ENCODE data around the gene ZNF76.
"Not testable (repeated sequence)": the region's sequence is repeated elsewhere in the genome, so short reads cannot be mapped to it uniquely, and the experiment has no call there.

ZNF76 gene

DNA sequence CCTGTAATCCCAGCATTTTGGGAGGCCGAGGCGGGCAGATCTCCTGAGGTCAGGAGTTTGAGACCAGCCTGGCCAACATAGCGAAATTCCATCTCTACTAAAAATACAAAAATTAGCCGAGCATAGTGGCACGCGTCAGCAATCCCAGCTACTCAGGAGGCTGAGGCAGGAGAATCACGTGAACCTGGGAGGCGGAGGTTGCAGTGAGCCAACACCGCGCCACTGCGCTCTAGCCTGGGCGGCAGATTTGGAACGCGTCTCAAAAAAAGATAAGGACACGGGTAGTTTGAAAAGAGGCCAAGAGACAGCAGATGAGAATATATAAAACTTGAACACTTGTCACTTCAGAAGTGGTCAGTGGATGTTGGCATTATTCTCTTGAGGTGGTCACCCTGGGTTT is 47.6 kb downstream of the ZNF76 start:
- not testable (repeated sequence) for H3K27me3 ChIP-seq (ENCODE audit: insufficient read depth, low read length, poor library complexity); H3K4me3 ChIP-seq (ENCODE audit: low read length); H3K36me3 ChIP-seq (ENCODE audit: control insufficient read depth, insufficient read depth, low read length); H3K4me2 ChIP-seq (ENCODE audit: low read length); H4K8ac ChIP-seq (ENCODE audit: low read depth, low read length); H3K4ac ChIP-seq (ENCODE audit: low read depth, low read length); H2BK5ac ChIP-seq (ENCODE audit: low read length); DNase-seq; H3K79me1 ChIP-seq (ENCODE audit: low read length); H2BK15ac ChIP-seq (replicated peaks; ENCODE audit: low read depth); H3K79me2 ChIP-seq (ENCODE audit: control insufficient read depth, insufficient read depth, low read length); H3K56ac ChIP-seq (ENCODE audit: low read length); H2AK5ac ChIP-seq (ENCODE audit: low read length); H4K5ac ChIP-seq (ENCODE audit: low read length); H3K4me1 ChIP-seq (ENCODE audit: control insufficient read depth, low read depth, low read length); H3K27ac ChIP-seq (ENCODE audit: low read depth, low read length); H3K9ac ChIP-seq (ENCODE audit: low read length); H3K23ac ChIP-seq (ENCODE audit: low read length); H3K18ac ChIP-seq (ENCODE audit: low read length); H2BK120ac ChIP-seq (ENCODE audit: low read depth, low read length)
- WGBS (ENCODE audit: extremely low coverage, insufficient coverage, low lambda C conversion rate) = no CpG with 5 or more reads among the region's 15 CpGs

DNA sequence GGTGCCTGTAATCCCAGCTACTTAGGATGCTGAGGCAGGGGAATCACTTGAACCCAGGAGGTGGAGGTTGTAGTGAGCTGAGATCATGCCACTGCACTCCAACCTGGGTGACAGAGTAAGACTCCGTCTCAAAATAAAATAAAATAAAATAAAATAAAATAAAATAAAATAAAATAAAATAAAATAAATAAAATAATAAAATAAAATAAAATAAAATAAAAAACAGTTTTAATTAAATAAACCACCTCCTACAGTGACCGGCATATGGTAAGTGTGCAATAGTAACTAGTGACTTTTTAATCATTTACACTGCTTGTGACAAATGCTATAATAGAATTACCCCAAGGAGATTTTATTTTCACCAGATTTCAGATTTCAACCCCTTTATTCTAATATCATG is 49.0 kb downstream of the ZNF76 start:
- not testable (repeated sequence) for H4K8ac ChIP-seq (ENCODE audit: low read depth, low read length); H2BK5ac ChIP-seq (ENCODE audit: low read length); H3K4me2 ChIP-seq (ENCODE audit: low read length); H3K4ac ChIP-seq (ENCODE audit: low read depth, low read length); H2BK15ac ChIP-seq (replicated peaks; ENCODE audit: low read depth); H3K18ac ChIP-seq (ENCODE audit: low read length); H3K4me1 ChIP-seq (ENCODE audit: control insufficient read depth, low read depth, low read length); H3K23ac ChIP-seq (ENCODE audit: low read length); H3K27ac ChIP-seq (ENCODE audit: low read depth, low read length); H3K79me2 ChIP-seq (ENCODE audit: control insufficient read depth, insufficient read depth, low read length); H2BK120ac ChIP-seq (ENCODE audit: low read depth, low read length); H3K9ac ChIP-seq (ENCODE audit: low read length); DNase-seq; H3K56ac ChIP-seq (ENCODE audit: low read length); H3K27me3 ChIP-seq (ENCODE audit: insufficient read depth, low read length, poor library complexity); H4K5ac ChIP-seq (ENCODE audit: low read length); H3K4me3 ChIP-seq (ENCODE audit: low read length); H2AK5ac ChIP-seq (ENCODE audit: low read length); H3K36me3 ChIP-seq (ENCODE audit: control insufficient read depth, insufficient read depth, low read length); H3K79me1 ChIP-seq (ENCODE audit: low read length)
- WGBS (ENCODE audit: extremely low coverage, insufficient coverage, low lambda C conversion rate) = no CpG with 5 or more reads among the region's 2 CpGs

DNA sequence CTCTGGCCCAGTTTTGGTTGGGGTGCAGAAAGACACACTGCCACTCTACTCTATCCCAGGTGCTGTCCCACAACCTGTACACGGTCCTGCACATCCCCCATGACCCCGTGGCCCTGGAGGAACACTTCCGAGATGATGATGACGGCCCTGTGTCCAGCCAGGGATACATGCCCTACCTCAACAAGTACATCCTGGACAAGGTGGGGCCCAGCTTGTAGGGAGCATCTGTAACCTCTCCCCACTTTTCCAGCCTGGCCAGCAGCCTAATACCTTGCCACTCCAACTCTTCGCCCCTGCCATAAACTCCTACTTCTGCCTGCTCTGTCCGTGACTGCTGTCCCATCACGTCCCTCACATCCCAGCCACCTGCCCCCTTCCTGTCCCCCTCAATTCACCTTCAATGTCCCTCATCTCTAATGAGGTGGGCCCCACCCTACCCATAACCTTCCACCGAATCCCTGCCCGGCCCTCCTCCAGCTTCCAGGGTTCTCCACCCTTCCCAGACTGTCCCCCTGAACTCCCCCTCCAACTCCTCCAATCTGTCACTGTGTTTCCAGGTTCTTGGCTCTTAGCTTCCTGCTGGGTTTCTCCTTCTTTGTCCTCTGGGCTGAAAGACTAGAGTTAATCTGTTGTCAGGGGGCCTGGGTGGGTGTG is 50.2 kb downstream of the ZNF76 start:
- WGBS (ENCODE audit: extremely low coverage, insufficient coverage, low lambda C conversion rate) = no CpG with 5 or more reads among the region's 9 CpGs
- H3K23ac ChIP-seq (ENCODE audit: low read length) = no peak overlapping the region
- DNase-seq = no peak
- H3K4me3 ChIP-seq (ENCODE audit: low read length) = no peak overlapping the region
- no peak overlapping the region for H2BK5ac ChIP-seq (ENCODE audit: low read length)
- no peak overlapping the region for H3K9ac ChIP-seq (ENCODE audit: low read length)
- no peak overlapping the region for H3K18ac ChIP-seq (ENCODE audit: low read length)
- no peak overlapping the region for H3K4ac ChIP-seq (ENCODE audit: low read depth, low read length)
- no peak overlapping the region for H2BK15ac ChIP-seq (replicated peaks; ENCODE audit: low read depth)
- no peak overlapping the region for H2AK5ac ChIP-seq (ENCODE audit: low read length)
- no peak overlapping the region for H4K5ac ChIP-seq (ENCODE audit: low read length)
- H2BK120ac ChIP-seq (ENCODE audit: low read depth, low read length) = no peak overlapping the region
- no peaks in the 10 kb centered on the region for H3K27me3 ChIP-seq (ENCODE audit: insufficient read depth, low read length, poor library complexity)
- no peaks in the 10 kb centered on the region for H3K79me2 ChIP-seq (ENCODE audit: control insufficient read depth, insufficient read depth, low read length)
- H3K36me3 ChIP-seq (ENCODE audit: control insufficient read depth, insufficient read depth, low read length) = no peaks in the 10 kb centered on the region
- H3K56ac ChIP-seq (ENCODE audit: low read length) = no peak overlapping the region
- H3K27ac ChIP-seq (ENCODE audit: low read depth, low read length) = no peak overlapping the region
- no peaks in the 10 kb centered on the region for H3K4me1 ChIP-seq (ENCODE audit: control insufficient read depth, low read depth, low read length)
- no peak overlapping the region for H4K8ac ChIP-seq (ENCODE audit: low read depth, low read length)
- H3K79me1 ChIP-seq (ENCODE audit: low read length) = no peaks in the 10 kb centered on the region
- H3K4me2 ChIP-seq (ENCODE audit: low read length) = no peak overlapping the region

DNA sequence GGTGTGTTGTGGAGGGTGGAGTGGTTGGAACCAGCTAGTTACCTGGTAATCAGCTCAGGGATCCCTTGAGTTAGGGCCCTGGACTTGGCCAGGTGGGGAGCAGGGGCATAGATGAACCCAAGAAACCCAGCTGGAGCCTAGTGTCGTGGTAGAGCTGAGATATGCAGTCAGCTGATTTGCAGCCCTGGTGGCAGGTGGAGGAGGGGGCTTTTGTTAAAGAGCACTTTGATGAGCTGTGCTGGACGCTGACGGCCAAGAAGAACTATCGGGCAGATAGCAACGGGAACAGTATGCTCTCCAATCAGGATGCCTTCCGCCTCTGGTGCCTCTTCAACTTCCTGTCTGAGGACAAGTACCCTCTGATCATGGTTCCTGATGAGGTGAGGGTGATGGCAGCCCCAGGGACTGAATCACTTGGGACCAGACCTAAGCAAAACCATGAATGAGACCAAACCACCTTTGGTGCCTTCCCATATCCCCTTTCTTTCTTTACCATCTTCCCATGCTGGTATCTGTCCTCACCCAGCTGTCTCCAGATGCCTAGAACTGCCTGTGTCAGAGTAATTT is 50.8 kb downstream of the ZNF76 start:
- H4K8ac ChIP-seq (ENCODE audit: low read depth, low read length) = no peak overlapping the region
- H3K27ac ChIP-seq (ENCODE audit: low read depth, low read length) = no peak overlapping the region
- H3K4me2 ChIP-seq (ENCODE audit: low read length) = no peak overlapping the region
- H3K18ac ChIP-seq (ENCODE audit: low read length) = no peak overlapping the region
- H3K36me3 ChIP-seq (ENCODE audit: control insufficient read depth, insufficient read depth, low read length) = no peaks in the 10 kb centered on the region
- H2BK120ac ChIP-seq (ENCODE audit: low read depth, low read length) = no peak overlapping the region
- no peak overlapping the region for H2BK15ac ChIP-seq (replicated peaks; ENCODE audit: low read depth)
- no peaks in the 10 kb centered on the region for H3K79me2 ChIP-seq (ENCODE audit: control insufficient read depth, insufficient read depth, low read length)
- H3K27me3 ChIP-seq (ENCODE audit: insufficient read depth, low read length, poor library complexity) = no peaks in the 10 kb centered on the region
- H2BK5ac ChIP-seq (ENCODE audit: low read length) = no peak overlapping the region
- no peak overlapping the region for H3K23ac ChIP-seq (ENCODE audit: low read length)
- H3K4me1 ChIP-seq (ENCODE audit: control insufficient read depth, low read depth, low read length) = no peaks in the 10 kb centered on the region
- no peak for DNase-seq
- no peak overlapping the region for H4K5ac ChIP-seq (ENCODE audit: low read length)
- H3K56ac ChIP-seq (ENCODE audit: low read length) = no peak overlapping the region
- no peak overlapping the region for H3K4ac ChIP-seq (ENCODE audit: low read depth, low read length)
- no peaks in the 10 kb centered on the region for H3K79me1 ChIP-seq (ENCODE audit: low read length)
- H3K4me3 ChIP-seq (ENCODE audit: low read length) = no peak overlapping the region
- no peak overlapping the region for H2AK5ac ChIP-seq (ENCODE audit: low read length)
- WGBS (ENCODE audit: extremely low coverage, insufficient coverage, low lambda C conversion rate) = no CpG with 5 or more reads among the region's 6 CpGs
- no peak overlapping the region for H3K9ac ChIP-seq (ENCODE audit: low read length)

DNA sequence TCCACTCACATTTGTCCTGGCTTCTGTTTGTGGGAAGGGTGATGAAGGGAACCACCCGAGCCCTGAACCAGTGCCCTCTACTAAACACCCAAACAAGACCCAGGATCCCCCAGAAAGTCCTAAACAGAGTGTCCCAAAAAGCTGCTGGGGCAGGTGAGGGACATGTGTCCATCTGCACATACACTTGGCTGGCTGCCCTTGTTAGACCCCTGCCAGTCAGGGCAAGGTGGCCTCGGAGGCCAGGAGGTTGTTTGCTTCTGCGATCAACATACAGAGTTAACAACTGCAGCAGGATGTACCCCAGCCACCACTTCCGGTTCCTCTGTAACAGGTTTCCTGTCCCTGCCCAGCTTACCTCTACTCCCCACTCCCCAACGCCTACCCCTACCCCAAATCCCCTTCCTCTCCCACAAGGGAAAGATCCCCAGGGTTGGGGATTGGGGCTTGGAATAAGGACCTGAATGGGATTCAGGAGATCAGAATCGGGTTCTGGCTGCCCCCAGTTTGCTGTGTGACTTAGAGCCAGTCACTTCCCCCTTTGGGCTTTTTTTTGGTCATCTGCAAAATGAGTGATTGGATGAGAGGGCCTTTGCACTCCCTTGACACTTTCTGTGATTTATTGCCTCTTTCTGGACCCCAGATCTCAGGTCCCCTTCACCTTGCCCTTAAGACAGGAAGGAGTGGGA is 52.0 kb downstream of the ZNF76 start:
- Histone ChIP-seq H2BK5ac (ENCODE audit: low read length) (no peak overlapping the region), H3K4me1 (ENCODE audit: control insufficient read depth, low read depth, low read length) (no peaks in the 10 kb centered on the region), H3K27ac (ENCODE audit: low read depth, low read length) (no peak overlapping the region), H4K8ac (ENCODE audit: low read depth, low read length) (no peak overlapping the region), H3K18ac (ENCODE audit: low read length) (no peak overlapping the region), H3K9ac (ENCODE audit: low read length) (no peak overlapping the region), H3K27me3 (ENCODE audit: insufficient read depth, low read length, poor library complexity) (no peaks in the 10 kb centered on the region), H3K4ac (ENCODE audit: low read depth, low read length) (no peak overlapping the region), H2AK5ac (ENCODE audit: low read length) (no peak overlapping the region), H2BK120ac (ENCODE audit: low read depth, low read length) (no peak overlapping the region), H3K79me2 (ENCODE audit: control insufficient read depth, insufficient read depth, low read length) (no peaks in the 10 kb centered on the region), H3K4me2 (ENCODE audit: low read length) (no peak overlapping the region), H2BK15ac (replicated peaks; ENCODE audit: low read depth) (no peak overlapping the region), H3K79me1 (ENCODE audit: low read length) (no peaks in the 10 kb centered on the region), H3K23ac (ENCODE audit: low read length) (no peak overlapping the region), H3K36me3 (ENCODE audit: control insufficient read depth, insufficient read depth, low read length) (no peaks in the 10 kb centered on the region), H3K56ac (ENCODE audit: low read length) (no peak overlapping the region), H4K5ac (ENCODE audit: low read length) (no peak overlapping the region), H3K4me3 (ENCODE audit: low read length) (no peak overlapping the region)
- WGBS (ENCODE audit: extremely low coverage, insufficient coverage, low lambda C conversion rate) = no CpG with 5 or more reads among the region's 6 CpGs
- DNase-seq = no peak
